ENCODE measurements around the gene ANKRD13D. TPM values are rescaled to one million over a fixed set of nuclear protein-coding genes. Genes with fewer than 3 reads are reported as not detected.

ANKRD13D gene
- total RNA-seq, 1 donor from 2014 or later: 110 TPM

- DNase-seq (ENCODE audit: low spot score): peak; percentile 59
Measured at GRCh38 chr11:67302571-67303131, 13.5 kb downstream of the ANKRD13D start.

- DNase-seq (ENCODE audit: low spot score): peak; percentile 85
Measured at GRCh38 chr11:67303132-67303834, 14.2 kb downstream of the ANKRD13D start, which contains the start of gene SSH3. TSS of gene SSH3 (plus strand) at chr11:67303530. CDS start at chr11:67303626, 96 bp downstream.

GRCh38 chr11:67303835-67304411 lies 14.8 kb downstream of the ANKRD13D start:
- peak; percentile 62 for DNase-seq (ENCODE audit: low spot score)

GRCh38 chr11:67304511-67305113 lies 15.5 kb downstream of the ANKRD13D start:
- no peak for DNase-seq (ENCODE audit: low spot score)

- no peak for DNase-seq (ENCODE audit: low spot score)
Measured at GRCh38 chr11:67306769-67307544, 17.9 kb downstream of the ANKRD13D start.

- DNase-seq (ENCODE audit: low spot score): no peak
Measured at GRCh38 chr11:67307545-67308001, 18.5 kb downstream of the ANKRD13D start.

- no peak for DNase-seq (ENCODE audit: low spot score)
Measured at GRCh38 chr11:67308031-67308866, 19.1 kb downstream of the ANKRD13D start.

GRCh38 chr11:67309166-67309565 lies 20.1 kb downstream of the ANKRD13D start:
- no peak for DNase-seq (ENCODE audit: low spot score)

GRCh38 chr11:67309661-67310061 lies 20.6 kb downstream of the ANKRD13D start:
- DNase-seq (ENCODE audit: low spot score): no peak

GRCh38 chr11:67310246-67311050 lies 21.3 kb downstream of the ANKRD13D start:
- peak; percentile 81 for DNase-seq (ENCODE audit: low spot score)

GRCh38 chr11:67311051-67311555 lies 22.0 kb downstream of the ANKRD13D start:
- no peak for DNase-seq (ENCODE audit: low spot score)

- no peak for DNase-seq (ENCODE audit: low spot score)
Measured at GRCh38 chr11:67311556-67312082, 22.5 kb downstream of the ANKRD13D start.

- DNase-seq (ENCODE audit: low spot score): peak; percentile 94
Measured at GRCh38 chr11:67312187-67313021, 23.3 kb downstream of the ANKRD13D start.

GRCh38 chr11:67313125-67313890 lies 24.2 kb downstream of the ANKRD13D start:
- DNase-seq (ENCODE audit: low spot score): no peak

GRCh38 chr11:67314218-67314617 lies 25.1 kb downstream of the ANKRD13D start:
- no peak for DNase-seq (ENCODE audit: low spot score)

GRCh38 chr11:67315325-67315909 lies 26.3 kb downstream of the ANKRD13D start:
- DNase-seq (ENCODE audit: low spot score): no peak

- no peak for DNase-seq (ENCODE audit: low spot score)
Measured at GRCh38 chr11:67316882-67317204, 27.7 kb downstream of the ANKRD13D start.

All from ureter (tissue), 1 donor.